ENCODE data around the gene RAPGEF6. TPM values are rescaled to one million over a fixed set of nuclear protein-coding genes. Genes with fewer than 3 reads are reported as not detected.

Gene RAPGEF6
- total and polyA plus RNA-seq, 12 donors = 2.5 to 33.8 (median 14.4) TPM

DNA sequence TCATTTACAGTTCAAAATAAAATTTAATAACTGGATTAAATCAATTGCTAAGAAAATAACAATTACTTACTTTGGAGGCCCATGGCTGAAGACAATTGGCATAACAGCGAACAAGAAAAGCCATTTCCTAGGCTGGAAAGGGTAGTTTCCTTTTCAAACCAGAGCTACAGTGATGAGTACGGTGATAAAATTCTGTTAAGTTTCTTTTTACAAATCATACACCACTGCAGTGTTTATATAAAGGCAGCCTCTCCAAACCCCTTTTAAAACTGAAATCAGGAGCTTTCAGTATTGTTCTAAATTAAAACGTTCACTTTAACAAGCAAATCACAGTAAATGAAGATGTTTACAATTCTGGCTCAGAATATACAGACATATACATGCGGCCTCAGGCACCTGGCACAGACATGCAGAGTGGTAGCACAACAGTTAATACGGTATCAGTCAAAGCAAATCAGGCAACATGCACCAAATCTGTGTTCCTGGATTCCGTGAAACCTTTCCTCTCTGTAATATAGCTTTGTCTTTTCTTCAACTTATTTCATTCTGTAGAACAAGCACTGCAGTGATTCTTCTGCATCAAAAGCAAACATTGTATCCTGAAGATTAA is 102.9 kb downstream of the RAPGEF6 start:
- H3K9me3 ChIP-seq (replicated peaks in 1 of 3) = no peaks in the 10 kb centered on the region
- intact Hi-C loops (cut with DNase I) = no loop called here
- no peaks in the 10 kb centered on the region for H3K36me3 ChIP-seq (replicated peaks in 1 of 2)
- WGBS, 4 donors = 64 to 69% (median 66%) methylated on average over 6 of the region's 6 CpGs
- peaks cover 0 to 7% of the 10 kb centered on the region in 2 donors for H3K4me1 ChIP-seq (replicated peaks in 1 of 2)
- peak overlapping the region in 1 of 5 donors; percentile 4 for H3K27ac ChIP-seq
- H3K4me3 ChIP-seq = no peak overlapping the region
- TF ChIP-seq POLR2A (IDR thresholded peaks at IDR 0.05) = no peak
- TF ChIP-seq, protein P1, sequence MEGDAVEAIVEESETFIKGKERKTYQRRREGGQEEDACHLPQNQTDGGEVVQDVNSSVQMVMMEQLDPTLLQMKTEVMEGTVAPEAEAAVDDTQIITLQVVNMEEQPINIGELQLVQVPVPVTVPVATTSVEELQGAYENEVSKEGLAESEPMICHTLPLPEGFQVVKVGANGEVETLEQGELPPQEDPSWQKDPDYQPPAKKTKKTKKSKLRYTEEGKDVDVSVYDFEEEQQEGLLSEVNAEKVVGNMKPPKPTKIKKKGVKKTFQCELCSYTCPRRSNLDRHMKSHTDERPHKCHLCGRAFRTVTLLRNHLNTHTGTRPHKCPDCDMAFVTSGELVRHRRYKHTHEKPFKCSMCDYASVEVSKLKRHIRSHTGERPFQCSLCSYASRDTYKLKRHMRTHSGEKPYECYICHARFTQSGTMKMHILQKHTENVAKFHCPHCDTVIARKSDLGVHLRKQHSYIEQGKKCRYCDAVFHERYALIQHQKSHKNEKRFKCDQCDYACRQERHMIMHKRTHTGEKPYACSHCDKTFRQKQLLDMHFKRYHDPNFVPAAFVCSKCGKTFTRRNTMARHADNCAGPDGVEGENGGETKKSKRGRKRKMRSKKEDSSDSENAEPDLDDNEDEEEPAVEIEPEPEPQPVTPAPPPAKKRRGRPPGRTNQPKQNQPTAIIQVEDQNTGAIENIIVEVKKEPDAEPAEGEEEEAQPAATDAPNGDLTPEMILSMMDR (IDR thresholded peaks at IDR 0.05) = no peak
- no peak for DNase-seq
- H3K27me3 ChIP-seq = no peaks in the 10 kb centered on the region

- TF ChIP-seq POLR2A (IDR thresholded peaks at IDR 0.05) = no peak
- TF ChIP-seq, protein P1 (IDR thresholded peaks at IDR 0.05) = no peak
- no peak overlapping the region for H3K27ac ChIP-seq
- H3K9me3 ChIP-seq (replicated peaks in 1 of 3) = no peaks in the 10 kb centered on the region
- H3K27me3 ChIP-seq = no peaks in the 10 kb centered on the region
- no peak for DNase-seq
- H3K4me1 ChIP-seq (replicated peaks in 1 of 2) = peaks cover 0 to 9% of the 10 kb centered on the region in 2 donors
- no peaks in the 10 kb centered on the region for H3K36me3 ChIP-seq (replicated peaks in 1 of 2)
- 50 to 59% (median 51%) methylated on average over 2 of the region's 2 CpGs for WGBS, 4 donors
- no peak overlapping the region for H3K4me3 ChIP-seq
- intact Hi-C loops (cut with DNase I) = no loop called here
Observed at GRCh38 chr5:131530706-131531331, 104.2 kb downstream of the RAPGEF6 start.

DNA sequence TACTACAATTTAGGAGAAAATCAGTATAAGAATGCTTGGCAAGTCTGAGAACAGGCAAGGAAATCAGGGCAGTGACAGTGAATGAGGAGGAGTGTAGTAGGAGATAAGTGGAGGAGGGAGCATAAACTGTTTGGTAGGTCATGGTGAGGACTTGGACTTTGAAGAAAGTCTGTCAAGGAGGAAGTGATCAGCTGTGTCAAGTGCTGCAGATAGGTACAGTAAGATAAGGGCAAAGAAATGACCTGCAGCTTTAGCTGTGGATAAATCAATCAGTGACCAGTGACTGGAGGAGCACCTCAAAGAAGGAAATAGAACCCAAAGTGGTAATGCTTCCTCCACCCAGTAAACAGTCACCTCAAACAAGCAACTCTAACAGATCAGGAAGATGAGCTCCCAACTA is 106.3 kb downstream of the RAPGEF6 start:
- H3K4me1 ChIP-seq (replicated peaks in 1 of 2) = peaks cover 4 to 9% of the 10 kb centered on the region in 2 donors
- intact Hi-C loops (cut with DNase I) = no loop called here
- no peak for DNase-seq

DNA sequence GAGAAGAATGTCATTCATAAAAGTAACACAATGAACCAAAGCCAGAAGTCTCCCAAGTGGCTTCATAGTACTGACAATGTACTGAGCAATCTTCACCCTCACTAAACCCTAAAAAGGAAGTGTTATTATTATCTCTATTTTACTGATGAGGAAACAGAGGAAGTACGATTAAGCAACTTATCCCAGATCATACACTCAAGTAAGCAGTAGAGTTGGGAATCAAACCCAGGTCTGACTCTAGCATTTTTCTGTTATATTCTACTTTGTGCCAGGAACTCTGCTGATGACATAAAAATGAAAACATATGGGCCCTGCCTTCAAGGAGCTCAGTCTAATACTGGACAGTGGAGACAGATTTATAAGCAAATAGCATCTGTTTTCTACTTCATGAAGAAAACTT is 109.2 kb downstream of the RAPGEF6 start:
- TF ChIP-seq POLR2A (IDR thresholded peaks at IDR 0.05) = no peak
- TF ChIP-seq, protein P1 (IDR thresholded peaks at IDR 0.05) = no peak
- no peak for DNase-seq
- Histone ChIP-seq H3K9me3 (replicated peaks in 1 of 3) (no peaks in the 10 kb centered on the region), H3K36me3 (replicated peaks in 1 of 2) (no peaks in the 10 kb centered on the region), H3K27ac (no peak overlapping the region), H3K27me3 (no peaks in the 10 kb centered on the region), H3K4me3 (no peak overlapping the region), H3K4me1 (replicated peaks in 1 of 2) (peaks cover 4 to 13% of the 10 kb centered on the region in 2 donors)
- intact Hi-C loops (cut with DNase I) = no loop called here
- WGBS, 4 donors = 61 to 83% (median 68%) methylated on average over 1 of the region's 1 CpG

More for the DNA sequence above, 106.3 kb downstream of the RAPGEF6 start:
- Histone ChIP-seq H3K4me3 (no peak overlapping the region), H3K9me3 (replicated peaks in 1 of 3) (no peaks in the 10 kb centered on the region), H3K27ac (no peak overlapping the region), H3K27me3 (no peaks in the 10 kb centered on the region), H3K36me3 (replicated peaks in 1 of 2) (no peaks in the 10 kb centered on the region)
- TF ChIP-seq, protein P1 (IDR thresholded peaks at IDR 0.05) = no peak
- TF ChIP-seq POLR2A (IDR thresholded peaks at IDR 0.05) = no peak

Data from adrenal gland (tissue), 12 donors.